Kidney tubule cell (primary cell): Measurements from ENCODE around the gene ZNF302.
"Not testable (repeated sequence)": the region's sequence is repeated elsewhere in the genome, so short reads cannot be mapped to it uniquely, and the experiment has no call there.

Source experiments
- DNase-seq: peaks from one replicate; pipeline ENCODE4 v3.0.0-alpha.2; 2018; ENCODE audit warnings: low spot score

Gene ZNF302

GRCh38 chr19:34677386-34678084, at the start of gene ZNF302:
ZNF302 (plus strand) TSS chr19:34677678; CDS start chr19:34678805, 1,127 bp downstream.
- peak; percentile 97 for DNase-seq

GRCh38 chr19:34633802-34634201, 43.7 kb upstream of the ZNF302 start:
- no peak for DNase-seq

- peak; percentile 63 for DNase-seq
Measured at GRCh38 chr19:34639491-34640085, 37.9 kb upstream of the ZNF302 start.

- no peak for DNase-seq
Measured at GRCh38 chr19:34642241-34642640, 35.2 kb upstream of the ZNF302 start.

- no peak for DNase-seq
Measured at GRCh38 chr19:34644991-34645461, 32.5 kb upstream of the ZNF302 start.

GRCh38 chr19:34645551-34645950, 31.9 kb upstream of the ZNF302 start:
- DNase-seq, result no peak

GRCh38 chr19:34649886-34650543, 27.5 kb upstream of the ZNF302 start:
- DNase-seq, result peak; percentile 82

- DNase-seq, result no peak
Measured at GRCh38 chr19:34651747-34652146, 25.7 kb upstream of the ZNF302 start.

GRCh38 chr19:34654796-34655195, 22.7 kb upstream of the ZNF302 start:
- DNase-seq, result no peak

GRCh38 chr19:34655651-34656050, 21.8 kb upstream of the ZNF302 start:
- no peak for DNase-seq

- DNase-seq, result no peak
Measured at GRCh38 chr19:34661357-34661756, 16.1 kb upstream of the ZNF302 start.

GRCh38 chr19:34662919-34663318, 14.6 kb upstream of the ZNF302 start:
- peak; percentile 28 for DNase-seq

- no peak for DNase-seq
Measured at GRCh38 chr19:34664168-34664567, 13.3 kb upstream of the ZNF302 start.

- no peak for DNase-seq
Measured at GRCh38 chr19:34664870-34665269, 12.6 kb upstream of the ZNF302 start.

- DNase-seq, result not testable (repeated sequence)
Measured at GRCh38 chr19:34665275-34665674, 12.2 kb upstream of the ZNF302 start.

- no peak for DNase-seq
Measured at GRCh38 chr19:34666200-34666957, 11.1 kb upstream of the ZNF302 start.

GRCh38 chr19:34666958-34667265, 10.6 kb upstream of the ZNF302 start:
- no peak for DNase-seq

- peak; percentile 24 for DNase-seq
Measured at GRCh38 chr19:34667349-34668076, 10.0 kb upstream of the ZNF302 start.

- DNase-seq, result not testable (repeated sequence)
Measured at GRCh38 chr19:34668077-34668689, 9.3 kb upstream of the ZNF302 start.

GRCh38 chr19:34668690-34669089, 8.8 kb upstream of the ZNF302 start:
- not testable (repeated sequence) for DNase-seq

- DNase-seq, result no peak
Measured at GRCh38 chr19:34669305-34669704, 8.2 kb upstream of the ZNF302 start.
